ENCODE measurements around the gene MASP2.

- TF ChIP-seq, protein P1, sequence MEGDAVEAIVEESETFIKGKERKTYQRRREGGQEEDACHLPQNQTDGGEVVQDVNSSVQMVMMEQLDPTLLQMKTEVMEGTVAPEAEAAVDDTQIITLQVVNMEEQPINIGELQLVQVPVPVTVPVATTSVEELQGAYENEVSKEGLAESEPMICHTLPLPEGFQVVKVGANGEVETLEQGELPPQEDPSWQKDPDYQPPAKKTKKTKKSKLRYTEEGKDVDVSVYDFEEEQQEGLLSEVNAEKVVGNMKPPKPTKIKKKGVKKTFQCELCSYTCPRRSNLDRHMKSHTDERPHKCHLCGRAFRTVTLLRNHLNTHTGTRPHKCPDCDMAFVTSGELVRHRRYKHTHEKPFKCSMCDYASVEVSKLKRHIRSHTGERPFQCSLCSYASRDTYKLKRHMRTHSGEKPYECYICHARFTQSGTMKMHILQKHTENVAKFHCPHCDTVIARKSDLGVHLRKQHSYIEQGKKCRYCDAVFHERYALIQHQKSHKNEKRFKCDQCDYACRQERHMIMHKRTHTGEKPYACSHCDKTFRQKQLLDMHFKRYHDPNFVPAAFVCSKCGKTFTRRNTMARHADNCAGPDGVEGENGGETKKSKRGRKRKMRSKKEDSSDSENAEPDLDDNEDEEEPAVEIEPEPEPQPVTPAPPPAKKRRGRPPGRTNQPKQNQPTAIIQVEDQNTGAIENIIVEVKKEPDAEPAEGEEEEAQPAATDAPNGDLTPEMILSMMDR (IDR thresholded peaks at IDR 0.05; ENCODE audit: low read depth, low read length, poor library complexity, severe bottlenecking): no peak
- TF ChIP-seq EZH2phosphoT487 (IDR thresholded peaks at IDR 0.05; ENCODE audit: borderline replicate concordance, low read length): no peak
Observed at GRCh38 chr1:11045428-11046269, 1.4 kb downstream of the MASP2 start.
